ENCODE measurements around the gene MYLK.

The MYLK gene

GRCh38 chr3:123568034-123568433, 316.1 kb downstream of the MYLK start:
- no peak for DNase-seq (ENCODE audit: low read depth in 1 of 2, low spot score in 1 of 2)

GRCh38 chr3:123564056-123564455, 320.1 kb downstream of the MYLK start:
- no peak for DNase-seq (ENCODE audit: low read depth in 1 of 2, low spot score in 1 of 2)

GRCh38 chr3:123562547-123562946, 321.6 kb downstream of the MYLK start:
- no peak for DNase-seq (ENCODE audit: low read depth in 1 of 2, low spot score in 1 of 2)

GRCh38 chr3:123561188-123561587, 322.9 kb downstream of the MYLK start:
- DNase-seq (ENCODE audit: low read depth in 1 of 2, low spot score in 1 of 2): no peak

All from stimulated activated CD4-positive, alpha-beta T cell treated with anti-CD3 and anti-CD28 coated beads, Interleukin-15, amount 100 ng/mL, for 1 hour (primary cell).